CD8-positive, alpha-beta memory T cell (primary cell): ENCODE data around the gene ZNF780A. TPM values are rescaled to one million over a fixed set of nuclear protein-coding genes. Genes with fewer than 3 reads are reported as not detected.

ENCODE experiments used
- CTCF ChIA-PET: fragments of 350-600 bp; sonication (Branson Sonifier 250); formaldehyde crosslinking; loops from one replicate; lab custom pipeline; 2021; ENCODE audit warnings: antibody characterized with exemption; lab: Charles Lee
- POLR2A ChIA-PET: fragments of 350-600 bp; sonication (Branson Sonifier 250); formaldehyde crosslinking; loops from one replicate; lab custom pipeline; 2021; ENCODE audit warnings: antibody characterized with exemption; lab: Charles Lee
- DNase-seq, 5 donors: peaks; one replicate each; pipeline versions ENCODE4 v3.0.0 to v3.0.0-alpha.2; 2020 to 2022; ENCODE audit warnings: mixed read lengths in 1 of 5
- H3K27ac ChIP-seq: one replicate; pipeline ENCODE4 v1.7.0; 2013; ENCODE audit warnings: low read depth, mild to moderate bottlenecking, low read length, moderate library complexity
- H3K27me3 ChIP-seq: 2 replicates; pipeline ENCODE4 v1.7.0; 2013; ENCODE audit warnings: low read length, mild to moderate bottlenecking; ENCODE audit not compliant: insufficient read depth, poor library complexity, severe bottlenecking
- H3K36me3 ChIP-seq: 2 replicates; pipeline ENCODE4 v1.7.0; 2013; ENCODE audit warnings: mild to moderate bottlenecking, low read length, moderate library complexity; ENCODE audit not compliant: insufficient read depth
- H3K4me1 ChIP-seq: 2 replicates; pipeline ENCODE4 v1.7.0; 2013; ENCODE audit warnings: mild to moderate bottlenecking, low read length, moderate library complexity; ENCODE audit not compliant: insufficient read depth
- H3K4me3 ChIP-seq: 2 replicates; pipeline ENCODE4 v1.7.0; 2013; ENCODE audit warnings: mild to moderate bottlenecking, low read length
- H3K9me3 ChIP-seq: 2 replicates; pipeline ENCODE4 v1.7.0; 2013; ENCODE audit warnings: mild to moderate bottlenecking, low read length
- H3K27ac Mint-ChIP-seq, 8 donors: one replicate each; pipeline ENCODE4 v1.8.0; 2020 to 2021; ENCODE audit warnings: mixed read lengths in 8 of 8, mild to moderate bottlenecking in 6 of 8, inconsistent platforms in 3 of 8, moderate library complexity in 3 of 8
- H3K27me3 Mint-ChIP-seq, 2 donors: one replicate each; pipeline ENCODE4 v1.8.0; 2020 to 2021; ENCODE audit warnings: mixed read lengths in 2 of 2, mild to moderate bottlenecking in 1 of 2, moderate library complexity in 1 of 2
- H3K36me3 Mint-ChIP-seq, 3 donors: one replicate each; pipeline ENCODE4 v1.8.0; 2020 to 2021; ENCODE audit warnings: mixed read lengths in 3 of 3, inconsistent platforms in 1 of 3, mild to moderate bottlenecking in 1 of 3
- H3K4me1 Mint-ChIP-seq, 3 donors: one replicate each; pipeline ENCODE4 v1.8.0; 2020 to 2021; ENCODE audit warnings: mixed read lengths in 3 of 3, inconsistent platforms in 1 of 3, mild to moderate bottlenecking in 1 of 3
- H3K4me3 Mint-ChIP-seq, 7 donors: one replicate each; pipeline ENCODE4 v1.8.0; 2020 to 2021; ENCODE audit warnings: mixed read lengths in 7 of 7, mild to moderate bottlenecking in 6 of 7, moderate library complexity in 4 of 7, inconsistent platforms in 2 of 7
- H3K9me3 Mint-ChIP-seq, 5 donors: one replicate each; pipeline ENCODE4 v1.8.0; 2020 to 2022; ENCODE audit warnings: mixed read lengths in 5 of 5, mild to moderate bottlenecking in 3 of 5, moderate library complexity in 2 of 5, inconsistent platforms in 1 of 5
- polyA plus RNA-seq: library from polyadenylated mRNA; unstranded; fragments of 300-500 nt; fragmentation: Illumina TruSeq; gene quantifications from one replicate; pipeline ENCODE4 v1.2.3, GENCODE V29; 2021
- total RNA-seq, 2 experiments: library from RNA; stranded (reverse); gene quantifications; one replicate each; pipeline ENCODE4 v1.2.3, GENCODE V29; 2021

The ZNF780A gene
- total and polyA plus RNA-seq, 3 experiments from 2014 or later = 18.9 to 23.2 (median 19.5) TPM

DNA sequence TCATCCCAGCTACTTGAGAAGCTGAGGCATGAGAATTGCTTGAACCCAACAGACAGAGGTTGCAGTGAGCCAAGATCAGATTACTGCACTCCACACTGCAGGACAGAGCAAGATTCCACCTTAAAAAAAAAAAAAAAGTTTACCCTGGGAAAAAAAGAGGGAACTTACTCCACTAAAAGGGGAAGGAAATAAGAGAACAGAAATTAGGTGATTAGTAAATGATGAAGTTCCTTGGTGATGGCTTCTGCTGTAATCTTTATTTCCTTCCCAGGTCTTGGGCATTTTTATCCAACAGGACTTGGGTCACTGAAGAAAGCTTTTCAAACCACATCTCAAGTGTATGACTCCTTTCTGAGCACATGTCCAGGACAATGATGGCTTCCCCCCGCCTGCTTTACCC, 9.3 kb downstream of the ZNF780A start:
- Mint-ChIP-seq H3K4me1 (peaks cover 2 to 13% (median 7%) of the 10 kb centered on the region in 3 donors), H3K36me3 (peaks cover 61 to 87% (median 67%) of the 10 kb centered on the region in 3 donors), H3K4me3 (no peak overlapping the region), H3K27me3 (no peaks in the 10 kb centered on the region), H3K9me3 (peaks cover 27 to 39% (median 29%) of the 10 kb centered on the region in 5 donors), H3K27ac (no peak overlapping the region)
- H3K9me3 ChIP-seq = peaks cover 9% of the 10 kb centered on the region
- H3K4me3 ChIP-seq = no peak overlapping the region
- POLR2A ChIA-PET = interaction anchor here (0.7 kb wide), 1 partner anchor 35 kb away, joined by 7 read pairs; no protein-coding TSS in a partner anchor
- CTCF ChIA-PET = no interaction called here
- peaks cover 68% of the 10 kb centered on the region for H3K36me3 ChIP-seq
- no peaks in the 10 kb centered on the region for H3K27me3 ChIP-seq
- DNase-seq = no peak
- H3K4me1 ChIP-seq = no peaks in the 10 kb centered on the region
- H3K27ac ChIP-seq = no peak overlapping the region

DNA sequence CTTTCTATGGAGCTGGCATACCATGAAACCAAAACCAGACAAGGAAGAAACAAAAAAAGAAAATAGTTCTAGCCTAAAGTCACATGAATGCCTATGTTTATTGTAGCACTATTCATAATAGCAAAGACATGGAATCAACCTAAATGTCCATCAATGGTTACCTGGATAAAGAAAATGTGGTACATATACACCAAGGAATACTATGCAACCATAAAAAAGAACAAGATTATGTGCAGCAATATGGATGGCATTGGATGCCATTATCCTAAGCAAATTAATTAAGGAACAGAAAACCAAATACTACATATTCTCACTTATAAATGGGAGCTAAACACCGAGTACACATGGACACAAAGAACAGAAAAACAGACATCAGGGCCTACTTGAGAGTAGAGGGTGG, 10.5 kb downstream of the ZNF780A start:
- H3K4me1 ChIP-seq = no peaks in the 10 kb centered on the region
- POLR2A ChIA-PET = no interaction called here
- peaks cover 36 to 49% (median 38%) of the 10 kb centered on the region in 5 donors for H3K9me3 Mint-ChIP-seq
- no peak for DNase-seq
- no peak overlapping the region for H3K4me3 Mint-ChIP-seq
- no peaks in the 10 kb centered on the region for H3K27me3 ChIP-seq
- peaks cover 2 to 13% (median 7%) of the 10 kb centered on the region in 3 donors for H3K4me1 Mint-ChIP-seq
- H3K4me3 ChIP-seq = no peak overlapping the region
- no peak overlapping the region for H3K27ac ChIP-seq
- H3K36me3 ChIP-seq = peaks cover 79% of the 10 kb centered on the region
- H3K27ac Mint-ChIP-seq = no peak overlapping the region
- no peaks in the 10 kb centered on the region for H3K27me3 Mint-ChIP-seq
- peaks cover 20% of the 10 kb centered on the region for H3K9me3 ChIP-seq
- CTCF ChIA-PET = no interaction called here
- peaks cover 72 to 96% (median 78%) of the 10 kb centered on the region in 3 donors for H3K36me3 Mint-ChIP-seq

DNA sequence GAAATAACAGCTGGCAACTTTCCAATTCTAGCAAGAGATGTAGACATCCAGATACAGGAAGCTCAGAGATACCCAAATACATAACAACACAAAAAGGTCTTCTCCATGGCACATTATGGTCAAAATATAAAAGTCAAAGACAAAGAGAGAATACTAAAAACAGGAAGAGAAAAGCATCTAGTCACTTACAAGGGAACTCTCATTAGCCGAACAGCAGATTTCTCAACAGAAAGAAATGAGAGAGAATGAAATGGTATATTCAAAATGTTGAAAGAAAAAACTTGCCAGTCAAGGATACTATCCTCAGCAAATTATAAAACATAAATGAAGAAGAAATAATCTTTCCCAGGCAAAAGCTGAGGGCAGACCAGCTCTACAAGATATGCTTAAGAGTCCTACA, 12.4 kb downstream of the ZNF780A start:
- peaks cover 42 to 66% (median 51%) of the 10 kb centered on the region in 5 donors for H3K9me3 Mint-ChIP-seq
- Histone ChIP-seq H3K27ac (no peak overlapping the region), H3K4me3 (no peak overlapping the region), H3K27me3 (no peaks in the 10 kb centered on the region), H3K36me3 (peaks cover 81% of the 10 kb centered on the region), H3K9me3 (peaks cover 34% of the 10 kb centered on the region), H3K4me1 (no peaks in the 10 kb centered on the region)
- H3K4me3 Mint-ChIP-seq = no peak overlapping the region
- ChIA-PET POLR2A (no interaction called here), CTCF (no interaction called here)
- peaks cover 2 to 8% (median 2%) of the 10 kb centered on the region in 3 donors for H3K4me1 Mint-ChIP-seq
- H3K27me3 Mint-ChIP-seq = no peaks in the 10 kb centered on the region
- DNase-seq = no peak
- H3K27ac Mint-ChIP-seq = no peak overlapping the region
- peaks cover 72 to 99% (median 92%) of the 10 kb centered on the region in 3 donors for H3K36me3 Mint-ChIP-seq

DNA sequence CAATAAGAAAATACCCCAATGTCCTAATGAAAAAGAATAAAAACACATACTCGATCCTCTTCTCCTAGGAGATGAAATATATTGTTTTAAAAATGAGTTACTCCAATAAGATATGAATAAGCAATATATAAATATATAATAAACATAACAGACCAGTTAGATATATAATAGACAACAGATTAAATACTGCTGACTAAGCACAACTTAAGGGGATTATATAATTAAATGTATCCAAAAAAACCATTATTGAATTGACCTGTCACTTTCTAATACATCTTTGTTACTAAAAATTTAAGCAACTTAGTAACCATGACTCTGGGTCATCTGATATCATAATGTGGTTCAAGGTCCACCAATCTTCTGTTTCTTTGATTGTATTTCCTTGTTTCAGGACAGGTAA, 20.7 kb downstream of the ZNF780A start:
- Histone ChIP-seq H3K27me3 (no peaks in the 10 kb centered on the region), H3K4me1 (no peaks in the 10 kb centered on the region), H3K9me3 (peaks cover 12% of the 10 kb centered on the region), H3K27ac (no peak overlapping the region), H3K4me3 (no peak overlapping the region), H3K36me3 (peaks cover 11% of the 10 kb centered on the region)
- no peaks in the 10 kb centered on the region for H3K27me3 Mint-ChIP-seq
- H3K36me3 Mint-ChIP-seq = peaks cover 9 to 43% (median 26%) of the 10 kb centered on the region in 3 donors
- ChIA-PET POLR2A (no interaction called here), CTCF (no interaction called here)
- H3K4me3 Mint-ChIP-seq = no peak overlapping the region
- H3K9me3 Mint-ChIP-seq = peaks cover 7 to 39% (median 27%) of the 10 kb centered on the region in 5 donors
- H3K27ac Mint-ChIP-seq = no peak overlapping the region
- no peaks in the 10 kb centered on the region for H3K4me1 Mint-ChIP-seq
- no peak for DNase-seq

DNA sequence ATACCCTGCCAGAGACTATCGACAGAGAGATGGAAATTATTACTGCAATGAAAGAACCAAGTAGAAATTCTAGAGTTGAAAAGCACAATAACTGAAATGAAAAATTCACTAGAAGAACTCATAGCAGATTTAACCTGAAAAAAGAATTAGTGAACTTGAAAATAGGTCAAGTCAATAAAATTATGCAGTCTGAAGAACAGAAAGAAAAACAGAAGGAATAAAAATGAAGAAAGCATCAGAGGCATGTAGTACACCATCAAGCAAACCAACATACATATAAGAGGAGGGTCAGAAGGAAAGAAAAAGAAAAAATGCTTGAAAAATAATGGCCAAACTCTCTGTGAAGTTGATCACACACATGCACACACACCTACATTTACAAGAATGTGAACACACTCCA, 31.1 kb downstream of the ZNF780A start:
- CTCF ChIA-PET = no interaction called here
- POLR2A ChIA-PET = no interaction called here
- Histone ChIP-seq H3K36me3 (no peaks in the 10 kb centered on the region), H3K4me1 (peaks cover 7% of the 10 kb centered on the region), H3K27ac (no peak overlapping the region), H3K27me3 (no peaks in the 10 kb centered on the region), H3K4me3 (no peak overlapping the region), H3K9me3 (peaks cover 5% of the 10 kb centered on the region)
- H3K36me3 Mint-ChIP-seq = peaks cover 1 to 11% (median 10%) of the 10 kb centered on the region in 3 donors
- H3K9me3 Mint-ChIP-seq = peaks cover 28 to 41% (median 40%) of the 10 kb centered on the region in 5 donors
- no peak for DNase-seq
- no peak overlapping the region for H3K4me3 Mint-ChIP-seq
- no peak overlapping the region for H3K27ac Mint-ChIP-seq
- H3K27me3 Mint-ChIP-seq = peaks cover 17% of the 10 kb centered on the region in 2 donors
- H3K4me1 Mint-ChIP-seq = peaks cover 18 to 29% (median 27%) of the 10 kb centered on the region in 3 donors

DNA sequence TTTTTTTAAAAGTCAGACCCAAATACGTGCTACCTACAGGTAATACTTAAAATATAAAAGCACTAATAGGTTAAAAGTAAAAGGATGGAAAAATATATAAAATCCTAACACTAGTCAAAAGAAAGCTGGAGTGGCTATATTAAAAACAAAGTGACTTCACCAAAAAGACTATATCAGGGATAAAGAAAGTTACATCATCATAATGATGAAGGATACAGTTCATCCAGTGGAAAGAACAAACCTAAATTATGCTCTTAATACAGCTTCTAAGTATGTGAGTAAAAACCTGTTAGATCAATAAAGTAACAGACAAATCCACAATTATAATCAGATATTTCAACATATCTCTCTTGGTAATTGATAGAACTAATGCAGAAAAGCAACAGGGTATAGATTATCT, 33.6 kb downstream of the ZNF780A start:
- no peaks in the 10 kb centered on the region for H3K36me3 ChIP-seq
- Mint-ChIP-seq H3K4me3 (peak overlapping the region; percentile 94 to 100 (median 100)), H3K27ac (no peak overlapping the region), H3K9me3 (peaks cover 17 to 28% (median 23%) of the 10 kb centered on the region in 5 donors), H3K27me3 (peaks cover 11 to 14% of the 10 kb centered on the region in 2 donors), H3K36me3 (peaks cover 5 to 13% (median 10%) of the 10 kb centered on the region in 3 donors), H3K4me1 (peaks cover 43 to 54% (median 52%) of the 10 kb centered on the region in 3 donors)
- H3K9me3 ChIP-seq = peaks cover 5% of the 10 kb centered on the region
- POLR2A ChIA-PET = interaction anchor here (1.3 to 1.5 kb wide), 2 partner anchors 34 to 87 kb away, joined by 3 to 4 read pairs; partner anchors contain the start of genes PSMC4 and ZNF780A
- no peaks in the 10 kb centered on the region for H3K27me3 ChIP-seq
- H3K4me1 ChIP-seq = peaks cover 16% of the 10 kb centered on the region
- no peak overlapping the region for H3K27ac ChIP-seq
- CTCF ChIA-PET = interaction anchor here (2.2 kb wide), 1 partner anchor 87 kb away, joined by 4 read pairs; the partner anchor contains the start of gene PSMC4
- no peak overlapping the region for H3K4me3 ChIP-seq
- no peak for DNase-seq

DNA sequence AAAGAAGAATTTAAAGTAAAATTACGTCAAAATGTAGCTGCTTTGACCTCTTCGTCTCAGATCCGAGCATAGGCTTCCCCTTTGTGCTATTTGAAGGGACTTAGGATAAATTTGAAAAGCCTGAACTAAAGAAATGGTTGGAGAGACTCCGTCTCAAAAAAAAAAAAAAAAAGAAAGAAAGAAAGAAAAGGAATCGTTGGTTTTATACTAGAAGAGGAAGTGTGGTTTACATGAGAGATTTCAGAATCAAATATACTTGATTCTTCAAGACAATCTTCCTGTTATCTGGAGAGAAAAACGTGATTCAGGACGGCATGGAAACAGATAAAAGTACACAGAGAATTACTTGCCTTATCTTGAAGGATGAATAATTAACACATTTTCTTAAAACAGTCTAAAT, 34.2 kb downstream of the ZNF780A start:
- H3K4me3 Mint-ChIP-seq = peak overlapping the region; percentile 94 to 100 (median 100)
- no peak for DNase-seq
- H3K36me3 Mint-ChIP-seq = peaks cover 5 to 15% (median 12%) of the 10 kb centered on the region in 3 donors
- Histone ChIP-seq H3K9me3 (peaks cover 5% of the 10 kb centered on the region), H3K27me3 (no peaks in the 10 kb centered on the region), H3K4me3 (peak overlapping the region; percentile 84), H3K27ac (peak overlapping the region; percentile 72), H3K4me1 (peaks cover 16% of the 10 kb centered on the region), H3K36me3 (no peaks in the 10 kb centered on the region)
- H3K9me3 Mint-ChIP-seq = peaks cover 17 to 22% (median 19%) of the 10 kb centered on the region in 5 donors
- peaks cover 11 to 14% of the 10 kb centered on the region in 2 donors for H3K27me3 Mint-ChIP-seq
- peaks cover 45 to 59% (median 57%) of the 10 kb centered on the region in 3 donors for H3K4me1 Mint-ChIP-seq
- ChIA-PET POLR2A (interaction anchor here (1.3 kb wide), 1 partner anchor 86 kb away, joined by 3 read pairs; the partner anchor contains the start of gene PSMC4), CTCF (interaction anchor here (1.4 to 2.2 kb wide), 1 partner anchor 86 kb away, joined by 4 to 6 read pairs; the partner anchor contains the start of gene PSMC4)
- H3K27ac Mint-ChIP-seq = peak overlapping the region; percentile 72 to 100 (median 98)
